Activated CD4-positive, alpha-beta memory T cell treated with anti-CD3 and anti-CD28 coated beads, Interleukin-2, amount 10 ng/mL, durations not matched to agents 7 days and 5 days (primary cell): ENCODE data around the gene TMEM81. TPM values are rescaled to one million over a fixed set of nuclear protein-coding genes. Genes with fewer than 3 reads are reported as not detected.

ENCODE experiments used
- CTCF ChIA-PET: fragments of 350-600 bp; sonication (Branson Sonifier 250); formaldehyde crosslinking; loops from one replicate; lab custom pipeline; 2021; ENCODE audit warnings: antibody characterized with exemption, inconsistent platforms; lab: Charles Lee
- POLR2A ChIA-PET: fragments of 350-600 bp; sonication (Branson Sonifier 250); formaldehyde crosslinking; loops from one replicate; lab custom pipeline; 2021; ENCODE audit warnings: antibody characterized with exemption; lab: Charles Lee
- DNase-seq: peaks from one replicate; pipeline ENCODE4 v3.0.0-alpha.2; 2020
- H3K27ac Mint-ChIP-seq: one replicate; pipeline ENCODE4 v1.8.0; 2021; ENCODE audit warnings: mild to moderate bottlenecking, mixed read lengths
- H3K27me3 Mint-ChIP-seq: one replicate; pipeline ENCODE4 v1.8.0; 2021; ENCODE audit warnings: mixed read lengths
- H3K36me3 Mint-ChIP-seq: one replicate; pipeline ENCODE4 v1.8.0; 2021; ENCODE audit warnings: low read depth, mixed read lengths
- H3K4me1 Mint-ChIP-seq: one replicate; pipeline ENCODE4 v1.8.0; 2021; ENCODE audit warnings: mixed read lengths
- H3K4me3 Mint-ChIP-seq: one replicate; pipeline ENCODE4 v1.8.0; 2021; ENCODE audit warnings: mild to moderate bottlenecking, mixed read lengths
- H3K9me3 Mint-ChIP-seq: one replicate; pipeline ENCODE4 v1.8.0; 2021; ENCODE audit warnings: mixed read lengths
- total RNA-seq, 2 experiments: library from RNA; stranded (reverse); gene quantifications; one replicate each; pipeline ENCODE4 v1.2.3, GENCODE V29; 2021

Gene TMEM81
- total RNA-seq, 2 experiments from 2014 or later = 2.6 to 2.7 TPM

DNA sequence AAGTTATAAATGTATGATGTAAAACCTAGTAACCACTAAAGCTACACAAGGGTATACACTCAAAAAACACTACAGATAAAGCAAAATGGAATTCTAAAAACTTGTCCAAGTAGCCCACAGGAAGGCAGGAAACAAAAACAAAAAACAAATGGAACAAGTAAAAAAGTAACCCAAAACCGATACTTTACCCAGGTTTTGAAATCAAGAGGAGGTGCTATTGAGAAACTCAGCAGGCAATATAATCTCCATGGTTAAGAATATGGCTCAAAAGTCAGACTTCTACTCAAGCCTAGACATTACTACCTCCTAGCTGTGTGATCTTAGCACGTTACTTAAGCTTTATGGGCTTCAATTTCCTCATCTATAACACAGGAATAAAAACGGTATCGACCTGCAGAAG, 24.2 kb upstream of the TMEM81 start:
- Mint-ChIP-seq H3K36me3 (peaks cover 49% of the 10 kb centered on the region), H3K4me1 (peaks cover 6% of the 10 kb centered on the region), H3K27ac (no peak overlapping the region), H3K9me3 (no peaks in the 10 kb centered on the region), H3K27me3 (no peaks in the 10 kb centered on the region), H3K4me3 (no peak overlapping the region)
- CTCF ChIA-PET = interaction anchor here (1.3 to 2.1 kb wide), 2 partner anchors 13 to 47 kb away, joined by 3 to 10 read pairs; partner anchors contain the start of gene RBBP5
- POLR2A ChIA-PET = interaction anchor here (1.2 kb wide), 1 partner anchor 13 kb away, joined by 5 read pairs; the partner anchor contains the start of gene RBBP5
- no peak for DNase-seq

GRCh38 chr1:205107327-205107726, 23.1 kb upstream of the TMEM81 start:
- no peak overlapping the region for H3K27ac Mint-ChIP-seq
- ChIA-PET POLR2A (no interaction called here), CTCF (interaction anchor here (0.7 to 1.3 kb wide), 2 partner anchors 46 to 122 kb away, joined by 3 to 5 read pairs; no protein-coding TSS in a partner anchor)
- no peaks in the 10 kb centered on the region for H3K27me3 Mint-ChIP-seq
- H3K4me3 Mint-ChIP-seq = no peak overlapping the region
- DNase-seq = no peak
- H3K36me3 Mint-ChIP-seq = peaks cover 53% of the 10 kb centered on the region
- no peaks in the 10 kb centered on the region for H3K9me3 Mint-ChIP-seq
- peaks cover 6% of the 10 kb centered on the region for H3K4me1 Mint-ChIP-seq

DNA sequence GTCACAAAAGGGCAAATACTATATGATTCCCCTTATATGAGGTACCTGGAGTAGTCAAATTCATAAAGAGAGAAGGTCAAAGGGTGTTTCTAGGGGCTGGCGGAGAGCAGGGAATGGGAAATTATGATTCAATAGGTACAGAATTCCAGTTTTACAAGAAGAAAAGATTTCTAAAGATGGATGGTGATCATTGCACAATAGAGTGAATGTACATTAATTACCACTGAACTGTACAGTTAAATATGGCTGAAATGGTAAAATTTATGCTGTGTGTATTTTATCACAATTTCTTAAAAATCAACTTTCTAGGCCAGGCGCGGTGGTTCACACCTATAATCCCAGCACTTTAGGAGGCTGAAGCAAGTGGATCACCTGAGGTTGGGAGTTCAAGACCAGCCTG, 18.1 kb upstream of the TMEM81 start:
- no peak for DNase-seq
- Mint-ChIP-seq H3K27ac (no peak overlapping the region), H3K4me1 (no peaks in the 10 kb centered on the region), H3K36me3 (peaks cover 66% of the 10 kb centered on the region), H3K4me3 (no peak overlapping the region), H3K9me3 (no peaks in the 10 kb centered on the region), H3K27me3 (no peaks in the 10 kb centered on the region)
- ChIA-PET CTCF (interaction anchor here (0.7 kb wide), 1 partner anchor 1517 kb away, joined by 3 read pairs; no protein-coding TSS in a partner anchor), POLR2A (no interaction called here)

DNA sequence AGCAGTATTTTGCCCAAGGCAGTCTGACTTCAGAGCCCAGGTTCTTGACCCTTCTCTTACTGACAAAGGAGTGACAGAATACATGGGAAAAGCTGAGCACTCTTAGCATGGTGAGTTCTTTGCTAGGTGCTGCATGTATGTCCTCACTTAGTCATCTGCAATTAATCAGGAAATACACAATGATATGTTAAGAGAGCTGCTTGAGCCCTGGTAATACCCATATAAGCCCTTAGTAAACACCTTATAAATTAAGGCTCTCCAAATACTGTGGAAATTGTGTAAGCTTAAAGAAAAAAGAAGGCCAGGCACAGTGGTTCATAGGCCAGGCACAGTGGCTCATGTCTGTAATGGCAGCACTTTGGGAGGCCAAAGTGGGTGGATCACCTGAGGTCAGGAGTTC, 14.0 kb upstream of the TMEM81 start:
- H3K4me1 Mint-ChIP-seq = no peaks in the 10 kb centered on the region
- ChIA-PET CTCF (interaction anchor here (0.9 kb wide), 1 partner anchor 36 kb away, joined by 3 read pairs; no protein-coding TSS in a partner anchor), POLR2A (no interaction called here)
- no peak for DNase-seq
- H3K27me3 Mint-ChIP-seq = no peaks in the 10 kb centered on the region
- no peak overlapping the region for H3K4me3 Mint-ChIP-seq
- H3K9me3 Mint-ChIP-seq = no peaks in the 10 kb centered on the region
- H3K27ac Mint-ChIP-seq = no peak overlapping the region
- peaks cover 64% of the 10 kb centered on the region for H3K36me3 Mint-ChIP-seq

DNA sequence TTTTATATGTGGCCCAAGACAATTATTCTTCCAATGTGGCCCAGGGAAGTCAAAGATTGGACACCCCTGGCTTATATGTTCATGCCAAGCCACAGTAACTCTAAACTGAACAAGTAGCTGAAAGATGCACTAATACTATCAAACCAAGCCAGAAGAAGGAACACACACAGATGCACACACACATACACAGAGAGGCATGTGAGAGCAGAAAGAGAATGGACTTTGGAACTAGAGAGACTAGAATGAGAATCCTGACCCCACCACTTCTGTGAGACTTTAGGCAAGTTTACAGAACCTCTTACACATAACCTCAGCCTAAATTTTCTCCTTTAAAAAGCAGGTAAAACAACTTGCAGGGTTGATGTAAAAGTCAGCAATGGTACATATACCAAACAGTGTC, 11.2 kb upstream of the TMEM81 start:
- ChIA-PET CTCF (no interaction called here), POLR2A (no interaction called here)
- H3K9me3 Mint-ChIP-seq = no peaks in the 10 kb centered on the region
- H3K4me3 Mint-ChIP-seq = no peak overlapping the region
- peaks cover 67% of the 10 kb centered on the region for H3K36me3 Mint-ChIP-seq
- H3K4me1 Mint-ChIP-seq = no peaks in the 10 kb centered on the region
- no peak overlapping the region for H3K27ac Mint-ChIP-seq
- H3K27me3 Mint-ChIP-seq = no peaks in the 10 kb centered on the region
- DNase-seq = no peak

DNA sequence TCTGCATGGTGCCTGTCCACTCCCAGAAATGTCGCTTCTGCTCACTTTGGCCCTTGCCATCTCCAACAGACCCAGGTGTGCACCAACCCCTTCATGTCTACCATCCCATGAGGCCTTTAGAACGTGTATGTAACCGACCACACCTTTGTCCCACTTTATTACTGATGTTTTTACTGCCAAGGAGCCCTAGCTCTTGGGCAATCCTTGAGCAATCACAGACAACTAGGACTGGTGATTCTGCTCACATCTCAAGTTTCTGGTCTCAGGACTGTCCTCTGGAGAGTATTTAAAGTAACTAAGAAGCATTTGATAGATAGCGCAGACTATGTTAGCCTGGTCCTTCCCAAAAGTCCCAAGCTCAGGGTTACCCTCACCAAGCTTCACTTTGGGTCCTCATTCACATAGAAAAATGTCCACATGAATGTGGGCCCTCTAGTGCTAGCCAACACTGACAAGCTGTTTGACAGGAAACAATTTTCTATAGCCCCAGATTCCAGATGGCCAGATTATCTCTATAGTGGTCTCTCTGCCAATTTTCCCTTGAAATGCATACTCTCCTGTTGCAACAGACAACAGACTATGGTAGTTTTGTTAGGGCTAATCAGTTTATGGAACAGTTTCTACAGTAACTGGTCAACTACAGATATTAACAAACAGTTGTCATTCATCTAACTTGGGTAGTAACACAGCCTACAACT, 6.9 kb upstream of the TMEM81 start:
- no peaks in the 10 kb centered on the region for H3K9me3 Mint-ChIP-seq
- ChIA-PET CTCF (interaction anchor here (2.2 kb wide), 1 partner anchor 30 kb away, joined by 5 read pairs; no protein-coding TSS in a partner anchor), POLR2A (no interaction called here)
- H3K27me3 Mint-ChIP-seq = no peaks in the 10 kb centered on the region
- H3K4me1 Mint-ChIP-seq = no peaks in the 10 kb centered on the region
- peaks cover 57% of the 10 kb centered on the region for H3K36me3 Mint-ChIP-seq
- H3K27ac Mint-ChIP-seq = no peak overlapping the region
- no peak overlapping the region for H3K4me3 Mint-ChIP-seq
- DNase-seq = no peak

DNA sequence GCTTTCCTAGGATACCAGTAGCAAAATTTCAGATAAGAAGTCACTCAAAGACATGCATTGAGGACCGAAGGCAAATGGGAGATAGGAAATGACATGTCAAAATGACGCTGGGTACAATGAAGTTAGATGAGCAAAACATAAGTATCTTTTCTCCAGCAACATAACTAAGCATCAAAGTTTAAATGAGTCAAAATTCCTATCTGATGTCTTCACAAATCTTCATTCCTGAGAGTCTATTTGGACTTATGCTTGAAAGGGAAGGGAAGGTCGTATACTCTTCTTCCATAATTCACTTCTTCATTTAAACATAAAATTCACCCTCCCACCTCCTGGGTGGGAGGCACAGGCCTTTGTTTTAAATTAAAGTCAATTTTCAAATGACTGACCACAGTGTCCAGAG, 4.1 kb upstream of the TMEM81 start:
- H3K9me3 Mint-ChIP-seq = no peaks in the 10 kb centered on the region
- DNase-seq = no peak
- H3K27ac Mint-ChIP-seq = no peak overlapping the region
- ChIA-PET CTCF (interaction anchor here (1.0 kb wide), 1 partner anchor 141 kb away, joined by 3 read pairs; no protein-coding TSS in a partner anchor), POLR2A (no interaction called here)
- H3K27me3 Mint-ChIP-seq = no peaks in the 10 kb centered on the region
- H3K4me3 Mint-ChIP-seq = no peak overlapping the region
- H3K4me1 Mint-ChIP-seq = no peaks in the 10 kb centered on the region
- H3K36me3 Mint-ChIP-seq = peaks cover 55% of the 10 kb centered on the region

- no peak overlapping the region for H3K27ac Mint-ChIP-seq
- no peak overlapping the region for H3K4me3 Mint-ChIP-seq
- H3K36me3 Mint-ChIP-seq = peaks cover 24% of the 10 kb centered on the region
- no peaks in the 10 kb centered on the region for H3K9me3 Mint-ChIP-seq
- H3K4me1 Mint-ChIP-seq = no peaks in the 10 kb centered on the region
- ChIA-PET CTCF (interaction anchor here (0.6 to 3.8 kb wide), 4 partner anchors 20 to 568 kb away, joined by 3 to 22 read pairs (median 4); no protein-coding TSS in a partner anchor), POLR2A (interaction anchor here (1.2 kb wide), 1 partner anchor 12 kb away, joined by 5 read pairs; no protein-coding TSS in a partner anchor)
- H3K27me3 Mint-ChIP-seq = no peaks in the 10 kb centered on the region
- DNase-seq = no peak
Measured at GRCh38 chr1:205082431-205082830, 1.8 kb downstream of the TMEM81 start.

- no peak overlapping the region for H3K4me3 Mint-ChIP-seq
- H3K36me3 Mint-ChIP-seq = peaks cover 5% of the 10 kb centered on the region
- H3K27me3 Mint-ChIP-seq = no peaks in the 10 kb centered on the region
- DNase-seq = no peak
- no peaks in the 10 kb centered on the region for H3K9me3 Mint-ChIP-seq
- H3K27ac Mint-ChIP-seq = no peak overlapping the region
- CTCF ChIA-PET = interaction anchor here (6.6 kb wide), 1 partner anchor 16 kb away, joined by 27 read pairs; no protein-coding TSS in a partner anchor
- H3K4me1 Mint-ChIP-seq = no peaks in the 10 kb centered on the region
- POLR2A ChIA-PET = no interaction called here
Measured at GRCh38 chr1:205077934-205078311, 6.3 kb downstream of the TMEM81 start.

- no peak overlapping the region for H3K4me3 Mint-ChIP-seq
- H3K4me1 Mint-ChIP-seq = no peaks in the 10 kb centered on the region
- H3K9me3 Mint-ChIP-seq = no peaks in the 10 kb centered on the region
- no peaks in the 10 kb centered on the region for H3K27me3 Mint-ChIP-seq
- POLR2A ChIA-PET = no interaction called here
- no peak overlapping the region for H3K27ac Mint-ChIP-seq
- DNase-seq = peak; percentile 14
- CTCF ChIA-PET = interaction anchor here (6.6 kb wide), 1 partner anchor 15 kb away, joined by 27 read pairs; no protein-coding TSS in a partner anchor
- H3K36me3 Mint-ChIP-seq = no peaks in the 10 kb centered on the region
Measured at GRCh38 chr1:205077158-205077933, 6.9 kb downstream of the TMEM81 start.

- Mint-ChIP-seq H3K9me3 (no peaks in the 10 kb centered on the region), H3K36me3 (no peaks in the 10 kb centered on the region), H3K4me1 (no peaks in the 10 kb centered on the region), H3K4me3 (no peak overlapping the region), H3K27ac (no peak overlapping the region), H3K27me3 (no peaks in the 10 kb centered on the region)
- ChIA-PET CTCF (interaction anchor here (6.6 kb wide), 1 partner anchor 14 kb away, joined by 27 read pairs; no protein-coding TSS in a partner anchor), POLR2A (interaction anchor here (1.3 to 1.8 kb wide), 2 partner anchors 10 to 14 kb away, joined by 4 to 5 read pairs; no protein-coding TSS in a partner anchor)
- peak; percentile 9 for DNase-seq
Measured at GRCh38 chr1:205076245-205076761, 8.0 kb downstream of the TMEM81 start.

GRCh38 chr1:205075642-205076155, 8.6 kb downstream of the TMEM81 start:
- H3K27me3 Mint-ChIP-seq = no peaks in the 10 kb centered on the region
- POLR2A ChIA-PET = interaction anchor here (1.3 to 1.8 kb wide), 2 partner anchors 10 to 14 kb away, joined by 4 to 5 read pairs; no protein-coding TSS in a partner anchor
- H3K4me1 Mint-ChIP-seq = no peaks in the 10 kb centered on the region
- H3K36me3 Mint-ChIP-seq = no peaks in the 10 kb centered on the region
- H3K4me3 Mint-ChIP-seq = no peak overlapping the region
- peak; percentile 5 for DNase-seq
- H3K27ac Mint-ChIP-seq = no peak overlapping the region
- no peaks in the 10 kb centered on the region for H3K9me3 Mint-ChIP-seq
- CTCF ChIA-PET = interaction anchor here (6.6 kb wide), 1 partner anchor 13 kb away, joined by 27 read pairs; no protein-coding TSS in a partner anchor
